Karpas-422 (cell line): ENCODE data around the gene SOS1. TPM values are rescaled to one million over a fixed set of nuclear protein-coding genes. Genes with fewer than 3 reads are reported as not detected.
"Not testable (repeated sequence)": the region's sequence is repeated elsewhere in the genome, so short reads cannot be mapped to it uniquely, and the experiment has no call there.

Experiments
- DNase-seq: peaks from one replicate; pipeline ENCODE4 v3.0.0-alpha.2; 2015
- H2AFZ ChIP-seq: fragments of 200-600 bp; sonication (generic); 2 replicates; pipeline ENCODE4 v1.6.1; 2014; ENCODE audit warnings: antibody characterized with exemption, low read length, mixed read lengths
- H3K27ac ChIP-seq: fragments of 200-600 bp; sonication (generic); 2 replicates; pipeline ENCODE4 v1.5.1; 2014; ENCODE audit warnings: mild to moderate bottlenecking, low read length, moderate library complexity
- H3K27me3 ChIP-seq: fragments of 200-600 bp; sonication (generic); 2 replicates; pipeline ENCODE4 v1.6.1; 2014; ENCODE audit warnings: low read length, mixed read lengths
- H3K36me3 ChIP-seq: fragments of 200-600 bp; sonication (generic); 2 replicates; pipeline ENCODE4 v1.6.1; 2014; ENCODE audit warnings: low read length, mixed read lengths; ENCODE audit not compliant: insufficient read depth
- H3K4me1 ChIP-seq: fragments of 200-600 bp; sonication (generic); 2 replicates; pipeline ENCODE4 v1.6.1; 2014; ENCODE audit warnings: mild to moderate bottlenecking, low read length, mixed read lengths
- H3K4me2 ChIP-seq: fragments of 200-600 bp; sonication (generic); 2 replicates; pipeline ENCODE4 v1.6.1; 2014; ENCODE audit warnings: low read length, low read depth, mild to moderate bottlenecking; ENCODE audit not compliant: poor library complexity, severe bottlenecking
- H3K4me3 ChIP-seq: fragments of 200-600 bp; sonication (generic); 2 replicates; pipeline ENCODE4 v1.5.1; 2014; ENCODE audit warnings: mild to moderate bottlenecking, antibody characterized with exemption, low read length, mixed read lengths
- H3K79me2 ChIP-seq: fragments of 200-600 bp; sonication (generic); 2 replicates; pipeline ENCODE4 v1.6.1; 2014; ENCODE audit warnings: mild to moderate bottlenecking, low read length, mixed read lengths
- H3K9ac ChIP-seq: fragments of 200-600 bp; sonication (generic); 2 replicates; pipeline ENCODE4 v1.6.0; 2014; ENCODE audit warnings: low read length
- H3K9me2 ChIP-seq: fragments of 200-600 bp; sonication (generic), shearing (Covaris generic); replicated peaks from 2 replicates; pipeline ENCODE4 v1.6.0; 2014; ENCODE audit warnings: mild to moderate bottlenecking, low read length, moderate library complexity; ENCODE audit not compliant: insufficient read depth
- H3K9me3 ChIP-seq: fragments of 300-700, 200-600 bp; sonication (generic); 2 replicates; pipeline ENCODE4 v1.6.1; 2014; ENCODE audit warnings: low read length, mixed read lengths
- H4K20me1 ChIP-seq: fragments of 200-600 bp; sonication (generic); 2 replicates; pipeline ENCODE4 v1.6.1; 2014; ENCODE audit warnings: mild to moderate bottlenecking, antibody characterized with exemption, low read length, low read depth; ENCODE audit not compliant: insufficient read depth
- total RNA-seq: library from RNA; depleted of rRNA; stranded (reverse); fragments of >200 nt; shearing (Covaris generic); gene quantifications from 2 replicates; pipeline ENCODE4 v1.2.3, GENCODE V29; 2014; ENCODE audit warnings: low replicate concordance; rRNA removed

SOS1 gene
- total RNA-seq: 34.6 and 91.7 TPM in 2 replicates

GRCh38 chr2:39120771-39121522 lies at the start of gene SOS1:
SOS1 (minus strand) TSS chr2:39121051; CDS start chr2:39120422, 629 bp downstream.
- Histone ChIP-seq H3K4me2 (peak within 1 kb of the TSS; percentile 86), H3K4me1 (peaks cover 46% of the 10 kb centered on the region), H3K27me3 (no peaks in the 10 kb centered on the region), H3K79me2 (peaks cover 78% of the 10 kb centered on the region), H2AFZ (no peak within 1 kb of the TSS), H3K9me2 (no peaks in the 10 kb centered on the region), H4K20me1 (no peaks in the 10 kb centered on the region; the same call in 1 of the 2 replicates), H3K9ac (peak within 1 kb of the TSS; percentile 91), H3K4me3 (peak within 1 kb of the TSS; percentile 93), H3K27ac (peak within 1 kb of the TSS; percentile 81), H3K36me3 (peaks cover 22% of the 10 kb centered on the region), H3K9me3 (no peaks in the 10 kb centered on the region)
- peak; percentile 96 for DNase-seq

- H3K79me2 ChIP-seq: no peaks in the 10 kb centered on the region
- H3K27ac ChIP-seq: no peak overlapping the region
- H4K20me1 ChIP-seq: no peaks in the 10 kb centered on the region
- H3K4me1 ChIP-seq: no peaks in the 10 kb centered on the region
- H3K27me3 ChIP-seq: no peaks in the 10 kb centered on the region; the same call in 1 of the 2 replicates
- H3K9me3 ChIP-seq: no peaks in the 10 kb centered on the region
- H3K4me3 ChIP-seq: no peak overlapping the region
- no peaks in the 10 kb centered on the region for H3K36me3 ChIP-seq
- H3K4me2 ChIP-seq: no peak overlapping the region
- no peak overlapping the region for H2AFZ ChIP-seq
- DNase-seq: no peak
- no peaks in the 10 kb centered on the region for H3K9me2 ChIP-seq
- no peak overlapping the region for H3K9ac ChIP-seq
Measured at GRCh38 chr2:39164089-39164488, 43.2 kb upstream of the SOS1 start.

GRCh38 chr2:39160982-39161381 lies 40.1 kb upstream of the SOS1 start:
- Histone ChIP-seq H3K9me3 (no peaks in the 10 kb centered on the region), H3K4me1 (no peaks in the 10 kb centered on the region), H3K9ac (no peak overlapping the region), H2AFZ (no peak overlapping the region), H3K36me3 (no peaks in the 10 kb centered on the region), H3K79me2 (no peaks in the 10 kb centered on the region), H3K27me3 (no peaks in the 10 kb centered on the region; the same call in 1 of the 2 replicates), H3K9me2 (no peaks in the 10 kb centered on the region), H3K27ac (no peak overlapping the region), H3K4me3 (no peak overlapping the region), H3K4me2 (no peak overlapping the region), H4K20me1 (no peaks in the 10 kb centered on the region)
- no peak for DNase-seq

- Histone ChIP-seq H4K20me1 (no peaks in the 10 kb centered on the region), H3K4me1 (no peaks in the 10 kb centered on the region), H3K27me3 (no peaks in the 10 kb centered on the region; the same call in 1 of the 2 replicates), H3K36me3 (no peaks in the 10 kb centered on the region), H3K9ac (no peak overlapping the region), H3K9me3 (no peaks in the 10 kb centered on the region), H3K4me3 (no peak overlapping the region), H2AFZ (no peak overlapping the region), H3K79me2 (no peaks in the 10 kb centered on the region), H3K27ac (no peak overlapping the region), H3K4me2 (no peak overlapping the region), H3K9me2 (no peaks in the 10 kb centered on the region)
- DNase-seq: no peak
Measured at GRCh38 chr2:39159283-39159682, 38.4 kb upstream of the SOS1 start.

- Histone ChIP-seq H4K20me1 (no peaks in the 10 kb centered on the region), H2AFZ (no peak overlapping the region), H3K4me2 (no peak overlapping the region), H3K27me3 (no peaks in the 10 kb centered on the region; the same call in 1 of the 2 replicates), H3K27ac (no peak overlapping the region), H3K36me3 (no peaks in the 10 kb centered on the region), H3K4me3 (no peak overlapping the region), H3K9me2 (no peaks in the 10 kb centered on the region), H3K9me3 (no peaks in the 10 kb centered on the region), H3K9ac (no peak overlapping the region), H3K4me1 (no peaks in the 10 kb centered on the region), H3K79me2 (no peaks in the 10 kb centered on the region)
- no peak for DNase-seq
Measured at GRCh38 chr2:39158351-39158750, 37.5 kb upstream of the SOS1 start.

GRCh38 chr2:39156846-39157245 lies 36.0 kb upstream of the SOS1 start:
- Histone ChIP-seq H3K36me3 (no peaks in the 10 kb centered on the region), H3K9me2 (no peaks in the 10 kb centered on the region), H2AFZ (no peak overlapping the region), H3K27ac (no peak overlapping the region), H3K4me1 (no peaks in the 10 kb centered on the region), H3K4me3 (no peak overlapping the region), H3K27me3 (no peaks in the 10 kb centered on the region), H3K79me2 (no peaks in the 10 kb centered on the region), H3K9me3 (no peaks in the 10 kb centered on the region), H4K20me1 (no peaks in the 10 kb centered on the region), H3K4me2 (no peak overlapping the region), H3K9ac (no peak overlapping the region)
- DNase-seq: no peak

GRCh38 chr2:39156107-39156506 lies 35.3 kb upstream of the SOS1 start:
- no peaks in the 10 kb centered on the region for H3K27me3 ChIP-seq
- no peaks in the 10 kb centered on the region for H3K9me2 ChIP-seq
- H4K20me1 ChIP-seq: no peaks in the 10 kb centered on the region
- H3K27ac ChIP-seq: no peak overlapping the region
- H3K36me3 ChIP-seq: no peaks in the 10 kb centered on the region
- DNase-seq: no peak
- H3K9ac ChIP-seq: no peak overlapping the region
- no peak overlapping the region for H3K4me3 ChIP-seq
- no peaks in the 10 kb centered on the region for H3K4me1 ChIP-seq
- H3K79me2 ChIP-seq: no peaks in the 10 kb centered on the region
- no peak overlapping the region for H3K4me2 ChIP-seq
- H3K9me3 ChIP-seq: no peaks in the 10 kb centered on the region
- H2AFZ ChIP-seq: no peak overlapping the region

- not testable (repeated sequence) for H3K9me3 ChIP-seq, H2AFZ ChIP-seq, H3K4me3 ChIP-seq, H3K4me2 ChIP-seq, H3K9me2 ChIP-seq, H3K79me2 ChIP-seq, H3K27me3 ChIP-seq, H3K27ac ChIP-seq, H3K4me1 ChIP-seq, DNase-seq, H3K36me3 ChIP-seq, H3K9ac ChIP-seq, H4K20me1 ChIP-seq
Measured at GRCh38 chr2:39155573-39155972, 34.7 kb upstream of the SOS1 start.
